Liver (tissue), 9 donors: ENCODE results near the gene APOC1. TPM values are rescaled to one million over a fixed set of nuclear protein-coding genes. Genes with fewer than 3 reads are reported as not detected.

Source experiments
- DNase-seq: peaks from one replicate; pipeline ENCODE4 v3.0.0-alpha.2; 2017; ENCODE audit warnings: low spot score
- H3K27ac ChIP-seq, 2 donors: one replicate each; pipeline ENCODE4 v1.7.0; 2013; ENCODE audit warnings: inconsistent platforms in 2 of 2, low read length in 2 of 2, control low read depth in 1 of 2, low read depth in 1 of 2, mild to moderate bottlenecking in 1 of 2
- H3K27me3 ChIP-seq, 4 donors: one replicate each; pipeline versions ENCODE4 v1.6.1 to v1.7.0; 2013; ENCODE audit warnings: low read length in 3 of 4, inconsistent platforms in 1 of 4, mild to moderate bottlenecking in 1 of 4, moderate library complexity in 1 of 4; ENCODE audit not compliant: control insufficient read depth in 4 of 4, insufficient read depth in 4 of 4
- H3K36me3 ChIP-seq, 4 donors: one replicate each; pipeline versions ENCODE4 v1.6.1 to v1.7.0; 2013; ENCODE audit warnings: low read length in 3 of 4, mild to moderate bottlenecking in 3 of 4, low read depth in 1 of 4, moderate library complexity in 1 of 4; ENCODE audit not compliant: control insufficient read depth in 4 of 4, insufficient read depth in 3 of 4
- H3K4me1 ChIP-seq, 4 donors: one replicate each; pipeline versions ENCODE4 v1.6.1 to v1.7.0; 2013; ENCODE audit warnings: low read length in 3 of 4, mild to moderate bottlenecking in 3 of 4, moderate library complexity in 1 of 4; ENCODE audit not compliant: control insufficient read depth in 4 of 4, insufficient read depth in 4 of 4
- H3K4me3 ChIP-seq, 3 donors: one replicate each; pipeline versions ENCODE4 v1.6.1 to v1.7.0; 2013; ENCODE audit warnings: low read length in 3 of 3, control low read depth in 1 of 3, low read depth in 1 of 3, mild to moderate bottlenecking in 1 of 3
- H3K9ac ChIP-seq, 2 donors: one replicate each; pipeline ENCODE4 v1.7.0; 2013; ENCODE audit warnings: low read length in 2 of 2, mild to moderate bottlenecking in 2 of 2, moderate library complexity in 2 of 2, control low read depth in 1 of 2, low read depth in 1 of 2
- H3K9me3 ChIP-seq, 4 donors: one replicate each; pipeline versions ENCODE4 v1.6.1 to v1.7.0; 2013; ENCODE audit warnings: low read length in 3 of 4; ENCODE audit not compliant: control insufficient read depth in 4 of 4
- CTCF ChIP-seq: fragments of 150-350 bp; IDR thresholded peaks from 2 replicates; pipeline ENCODE4 v1.5.1; 2017; ENCODE audit warnings: improper control_type of control experiment, low read depth, low read length; ENCODE audit not compliant: missing input control
- EGR1 ChIP-seq, 2 donors: IDR thresholded peaks; 2 replicates each; pipeline ENCODE4 v1.6.1; 2016 to 2018; ENCODE audit warnings: antibody characterized with exemption in 2 of 2, low read depth in 2 of 2
- FOXA1 ChIP-seq: IDR thresholded peaks from 2 replicates; pipeline ENCODE4 v1.6.1; 2016; ENCODE audit warnings: antibody characterized with exemption
- FOXA2 ChIP-seq: IDR thresholded peaks from 2 replicates; pipeline ENCODE4 v1.6.1; 2016; ENCODE audit warnings: antibody characterized with exemption
- GABPA ChIP-seq, 2 donors: IDR thresholded peaks in 1 of 2; conservative IDR thresholded peaks in 1 of 2; 2 replicates each; pipeline ENCODE4 v1.6.1; 2016; ENCODE audit warnings: antibody characterized with exemption in 2 of 2, mild to moderate bottlenecking in 1 of 2, moderate library complexity in 1 of 2
- HNF4A ChIP-seq, 2 donors: conservative IDR thresholded peaks; 2 replicates each; pipeline ENCODE4 v1.6.1; 2016; ENCODE audit warnings: antibody characterized with exemption in 2 of 2, mild to moderate bottlenecking in 2 of 2
- HNF4G ChIP-seq: IDR thresholded peaks from 2 replicates; pipeline ENCODE4 v1.6.1; 2016; ENCODE audit warnings: antibody characterized with exemption
- JUND ChIP-seq, 2 donors: IDR thresholded peaks; 2 replicates each; pipeline ENCODE4 v1.6.1; 2016; ENCODE audit warnings: antibody characterized with exemption in 2 of 2
- NR2F2 ChIP-seq: IDR thresholded peaks from 2 replicates; pipeline ENCODE4 v1.6.1; 2016; ENCODE audit warnings: antibody characterized with exemption
- RAD21 ChIP-seq, 2 donors: IDR thresholded peaks; 2 replicates each; pipeline ENCODE4 v1.6.1; 2016; ENCODE audit warnings: antibody characterized with exemption in 2 of 2, mild to moderate bottlenecking in 2 of 2
- RXRA ChIP-seq, 2 donors: IDR thresholded peaks; 2 replicates each; pipeline ENCODE4 v1.6.1; 2017 to 2018; ENCODE audit warnings: antibody characterized with exemption in 2 of 2, mild to moderate bottlenecking in 1 of 2
- SP1 ChIP-seq: IDR thresholded peaks from 2 replicates; pipeline ENCODE4 v1.6.1; 2018; ENCODE audit warnings: antibody characterized with exemption, mild to moderate bottlenecking
- TAF1 ChIP-seq: conservative IDR thresholded peaks from 2 replicates; pipeline ENCODE4 v1.6.1; 2016; ENCODE audit warnings: antibody characterized with exemption, mild to moderate bottlenecking
- YY1 ChIP-seq: IDR thresholded peaks from 2 replicates; pipeline ENCODE4 v1.6.1; 2016; ENCODE audit warnings: antibody characterized with exemption, mild to moderate bottlenecking
- WGBS: extraction: QIAGEN DNeasy Blood & Tissue Kit; methylation state at CpG from one replicate; pipeline ENCODE4 v1.1.7; 2013; 5-methylcytosine and 5-hydroxymethylcytosine counted together
- polyA plus RNA-seq, 2 donors: library from polyadenylated mRNA; stranded (reverse) in 1 of 2; unstranded in 1 of 2; fragments of 200-250 nt in 1 of 2; fragments of >200 nt in 1 of 2; fragmentation: Nextera tagmentation in 1 of 2; extraction: Ambion mirVana in 1 of 2; gene quantifications; one replicate each; pipeline versions ENCODE4 v1.2.1 to v1.2.3, GENCODE V29; 2013 to 2015
- total RNA-seq, 2 donors: library from RNA; depleted of rRNA; stranded (reverse); fragments of >200 nt; gene quantifications; one replicate each; pipeline ENCODE4 v1.2.3, GENCODE V29; 2014
- TF ChIP-seq, protein P1 (sequence below): IDR thresholded peaks from 2 replicates; pipeline ENCODE4 v1.6.1; 2016; ENCODE audit warnings: antibody characterized with exemption
- TF ChIP-seq, protein P2 (sequence below): IDR thresholded peaks from 2 replicates; pipeline ENCODE4 v1.6.1; 2016; ENCODE audit warnings: antibody characterized with exemption, mild to moderate bottlenecking
- TF ChIP-seq, protein P3 (sequence below): IDR thresholded peaks from 2 replicates; pipeline ENCODE4 v1.6.1; 2016; ENCODE audit warnings: antibody characterized with exemption
- TF ChIP-seq, protein P4 (sequence below): IDR thresholded peaks from 2 replicates; pipeline ENCODE4 v1.6.1; 2016; ENCODE audit warnings: antibody characterized with exemption
- donor health status: healthy.
- donor health status: healthy.
- donor health status: healthy.
- donor health status: healthy.
- donor health status: healthy.

APOC1 gene
- total and polyA plus RNA-seq, 4 donors: 612 to 10,095 (median 2,966) TPM

GRCh38 chr19:44891016-44891882 lies 23.2 kb upstream of the APOC1 start, which contains the start of gene TOMM40:
TSS of gene TOMM40 (plus strand) at chr19:44891254. CDS start at chr19:44891416, 162 bp downstream.
- Histone ChIP-seq H3K4me1 (peaks cover 11 to 29% (median 25%) of the 10 kb centered on the region in 4 donors), H3K36me3 (peaks cover 10 to 51% (median 20%) of the 10 kb centered on the region in 4 donors), H3K9ac (peak within 1 kb of the TSS; percentile 73 to 89), H3K9me3 (no peaks in the 10 kb centered on the region), H3K27ac (peak within 1 kb of the TSS; percentile 65 to 93), H3K4me3 (peak within 1 kb of the TSS; percentile 68 to 98 (median 84)), H3K27me3 (no peaks in the 10 kb centered on the region)
- TF ChIP-seq GABPA (IDR thresholded peaks at IDR 0.05 in 1 of 2, conservative IDR thresholded peaks at IDR 0.05 in 1 of 2) (no peak), RAD21 (IDR thresholded peaks at IDR 0.05) (peak in 1 of 2 donors; percentile 18), NR2F2 (peak; percentile 89), SP1 (peak; percentile 91), TAF1 (no peak)
- DNase-seq: peak; percentile 100
- WGBS: under 1% methylated on average over 81 of the region's 81 CpGs

- H3K4me3 ChIP-seq: no peak overlapping the region
- H3K27ac ChIP-seq: no peak overlapping the region
- no peaks in the 10 kb centered on the region for H3K27me3 ChIP-seq
- H3K36me3 ChIP-seq: peaks cover 7 to 50% (median 25%) of the 10 kb centered on the region in 4 donors
- DNase-seq: no peak
- TF ChIP-seq YY1: no peak
- no peak for TF ChIP-seq NR2F2
- TF ChIP-seq JUND (IDR thresholded peaks at IDR 0.05): no peak
- no peak for TF ChIP-seq RAD21 (IDR thresholded peaks at IDR 0.05)
- TF ChIP-seq, protein P1, sequence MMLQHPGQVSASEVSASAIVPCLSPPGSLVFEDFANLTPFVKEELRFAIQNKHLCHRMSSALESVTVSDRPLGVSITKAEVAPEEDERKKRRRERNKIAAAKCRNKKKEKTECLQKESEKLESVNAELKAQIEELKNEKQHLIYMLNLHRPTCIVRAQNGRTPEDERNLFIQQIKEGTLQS: no peak
- WGBS: 89% methylated on average over 7 of the region's 7 CpGs
- no peak overlapping the region for H3K9ac ChIP-seq
- no peaks in the 10 kb centered on the region for H3K9me3 ChIP-seq
- H3K4me1 ChIP-seq: peaks cover 11 to 29% (median 25%) of the 10 kb centered on the region in 4 donors
Measured at GRCh38 chr19:44892932-44893331, 21.5 kb upstream of the APOC1 start.

GRCh38 chr19:44893332-44894051 lies 20.9 kb upstream of the APOC1 start:
- 88% methylated on average over 18 of the region's 18 CpGs for WGBS
- no peak overlapping the region for H3K9ac ChIP-seq
- no peak overlapping the region for H3K27ac ChIP-seq
- no peaks in the 10 kb centered on the region for H3K9me3 ChIP-seq
- peaks cover 11 to 29% (median 25%) of the 10 kb centered on the region in 4 donors for H3K4me1 ChIP-seq
- H3K36me3 ChIP-seq: peaks cover 7 to 47% (median 27%) of the 10 kb centered on the region in 4 donors
- DNase-seq: no peak
- H3K4me3 ChIP-seq: no peak overlapping the region
- H3K27me3 ChIP-seq: no peaks in the 10 kb centered on the region
- TF ChIP-seq, protein P2, sequence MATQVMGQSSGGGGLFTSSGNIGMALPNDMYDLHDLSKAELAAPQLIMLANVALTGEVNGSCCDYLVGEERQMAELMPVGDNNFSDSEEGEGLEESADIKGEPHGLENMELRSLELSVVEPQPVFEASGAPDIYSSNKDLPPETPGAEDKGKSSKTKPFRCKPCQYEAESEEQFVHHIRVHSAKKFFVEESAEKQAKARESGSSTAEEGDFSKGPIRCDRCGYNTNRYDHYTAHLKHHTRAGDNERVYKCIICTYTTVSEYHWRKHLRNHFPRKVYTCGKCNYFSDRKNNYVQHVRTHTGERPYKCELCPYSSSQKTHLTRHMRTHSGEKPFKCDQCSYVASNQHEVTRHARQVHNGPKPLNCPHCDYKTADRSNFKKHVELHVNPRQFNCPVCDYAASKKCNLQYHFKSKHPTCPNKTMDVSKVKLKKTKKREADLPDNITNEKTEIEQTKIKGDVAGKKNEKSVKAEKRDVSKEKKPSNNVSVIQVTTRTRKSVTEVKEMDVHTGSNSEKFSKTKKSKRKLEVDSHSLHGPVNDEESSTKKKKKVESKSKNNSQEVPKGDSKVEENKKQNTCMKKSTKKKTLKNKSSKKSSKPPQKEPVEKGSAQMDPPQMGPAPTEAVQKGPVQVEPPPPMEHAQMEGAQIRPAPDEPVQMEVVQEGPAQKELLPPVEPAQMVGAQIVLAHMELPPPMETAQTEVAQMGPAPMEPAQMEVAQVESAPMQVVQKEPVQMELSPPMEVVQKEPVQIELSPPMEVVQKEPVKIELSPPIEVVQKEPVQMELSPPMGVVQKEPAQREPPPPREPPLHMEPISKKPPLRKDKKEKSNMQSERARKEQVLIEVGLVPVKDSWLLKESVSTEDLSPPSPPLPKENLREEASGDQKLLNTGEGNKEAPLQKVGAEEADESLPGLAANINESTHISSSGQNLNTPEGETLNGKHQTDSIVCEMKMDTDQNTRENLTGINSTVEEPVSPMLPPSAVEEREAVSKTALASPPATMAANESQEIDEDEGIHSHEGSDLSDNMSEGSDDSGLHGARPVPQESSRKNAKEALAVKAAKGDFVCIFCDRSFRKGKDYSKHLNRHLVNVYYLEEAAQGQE: no peak
- no peak for TF ChIP-seq RAD21 (IDR thresholded peaks at IDR 0.05)
- no peak for TF ChIP-seq HNF4A (conservative IDR thresholded peaks at IDR 0.05)
- TF ChIP-seq FOXA2: no peak
- TF ChIP-seq, protein P3, sequence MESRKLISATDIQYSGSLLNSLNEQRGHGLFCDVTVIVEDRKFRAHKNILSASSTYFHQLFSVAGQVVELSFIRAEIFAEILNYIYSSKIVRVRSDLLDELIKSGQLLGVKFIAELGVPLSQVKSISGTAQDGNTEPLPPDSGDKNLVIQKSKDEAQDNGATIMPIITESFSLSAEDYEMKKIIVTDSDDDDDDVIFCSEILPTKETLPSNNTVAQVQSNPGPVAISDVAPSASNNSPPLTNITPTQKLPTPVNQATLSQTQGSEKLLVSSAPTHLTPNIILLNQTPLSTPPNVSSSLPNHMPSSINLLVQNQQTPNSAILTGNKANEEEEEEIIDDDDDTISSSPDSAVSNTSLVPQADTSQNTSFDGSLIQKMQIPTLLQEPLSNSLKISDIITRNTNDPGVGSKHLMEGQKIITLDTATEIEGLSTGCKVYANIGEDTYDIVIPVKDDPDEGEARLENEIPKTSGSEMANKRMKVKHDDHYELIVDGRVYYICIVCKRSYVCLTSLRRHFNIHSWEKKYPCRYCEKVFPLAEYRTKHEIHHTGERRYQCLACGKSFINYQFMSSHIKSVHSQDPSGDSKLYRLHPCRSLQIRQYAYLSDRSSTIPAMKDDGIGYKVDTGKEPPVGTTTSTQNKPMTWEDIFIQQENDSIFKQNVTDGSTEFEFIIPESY: no peak
- no peak for TF ChIP-seq HNF4G
- no peak for TF ChIP-seq YY1
- no peak for TF ChIP-seq EGR1 (IDR thresholded peaks at IDR 0.05; ENCODE audit: low read depth in 2 of 2)
- no peak for TF ChIP-seq GABPA (IDR thresholded peaks at IDR 0.05 in 1 of 2, conservative IDR thresholded peaks at IDR 0.05 in 1 of 2)
- no peak for TF ChIP-seq FOXA1
- no peak for TF ChIP-seq CTCF
- TF ChIP-seq, protein P4, sequence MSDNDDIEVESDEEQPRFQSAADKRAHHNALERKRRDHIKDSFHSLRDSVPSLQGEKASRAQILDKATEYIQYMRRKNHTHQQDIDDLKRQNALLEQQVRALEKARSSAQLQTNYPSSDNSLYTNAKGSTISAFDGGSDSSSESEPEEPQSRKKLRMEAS: no peak
- TF ChIP-seq RXRA (IDR thresholded peaks at IDR 0.05): no peak
- TF ChIP-seq TAF1: no peak
- TF ChIP-seq JUND (IDR thresholded peaks at IDR 0.05): no peak
